K562 (cell line): ENCODE measurements around the gene ADAM15. TPM values are rescaled to one million over a fixed set of nuclear protein-coding genes. Genes with fewer than 3 reads are reported as not detected.

Source experiments
- SP2 ChIP-seq: IDR thresholded peaks from 2 replicates; pipeline ENCODE4 v1.6.1; 2011; ENCODE audit warnings: mild to moderate bottlenecking, low read depth, low read length, moderate library complexity; ENCODE audit not compliant: poor library complexity, severe bottlenecking; ENCODE audit errors: extremely low read depth
- SRSF7 ChIP-seq: fragments of 200-400 bp; formaldehyde crosslinking; optimal IDR thresholded peaks from 2 replicates; pipeline ENCODE3; 2017; ENCODE audit warnings: mild to moderate bottlenecking, low read depth, low read length
- THRAP3 ChIP-seq: fragments of 450-650 bp; IDR thresholded peaks from 2 replicates; pipeline ENCODE4 v1.6.1; 2016; ENCODE audit warnings: mild to moderate bottlenecking, inconsistent platforms, borderline replicate concordance
- ZNF24 ChIP-seq: fragments of 450-650 bp; IDR thresholded peaks from 2 replicates; pipeline ENCODE4 v1.6.1; 2016
- ZNF511 ChIP-seq: sonication (generic); formaldehyde crosslinking; IDR thresholded peaks from 2 replicates; pipeline ENCODE4 v1.8.0; 2022; ENCODE audit warnings: mild to moderate bottlenecking, missing genetic modification reagents
- polyA plus RNA-seq, 8 experiments: library from polyadenylated mRNA; depleted of rRNA in 4 of 8; stranded (reverse) in 5 of 8; unstranded in 3 of 8; fragments of >200 nt; fragmentation: Nextera tagmentation in 2 of 8; fragmentation: Illumina TruSeq in 1 of 8; extraction: Ambion mirVana in 2 of 8; extraction: Trizol in 1 of 8; gene quantifications; 2 replicates each; pipeline versions ENCODE4 v1.2.1 to v1.2.3, GENCODE V29; 2011 to 2014; ENCODE audit warnings: inconsistent platforms in 1 of 8, missing spikeins in 1 of 8
- total RNA-seq, 7 experiments: library from RNA; depleted of rRNA in 6 of 7; stranded (reverse); fragments of >200 nt in 6 of 7; fragmentation: Illumina TruSeq in 2 of 7; extraction: Trizol in 2 of 7; gene quantifications; 2 replicates each; pipeline versions ENCODE4 v1.2.1 to v1.2.3, GENCODE V29; 2011 to 2021; ENCODE audit warnings: low replicate concordance in 1 of 7
- TF ChIP-seq, protein P1 (sequence below): fragments of 450-650 bp; formaldehyde crosslinking; IDR thresholded peaks from 2 replicates; pipeline ENCODE4 v1.4.0; 2020; ENCODE audit warnings: mild to moderate bottlenecking, moderate library complexity
- TF ChIP-seq, protein P2 (sequence below): IDR thresholded peaks from 2 replicates; pipeline ENCODE4 v1.6.1; 2011; ENCODE audit not compliant: insufficient read length; ENCODE audit errors: extremely low read depth

ADAM15 gene
- total and polyA plus RNA-seq, 9 of the 15 experiments (the other 6 are each of a cell fraction or from before 2014, with no cell fraction given): 0.69 to 72.3 (median 32.8) TPM

DNA sequence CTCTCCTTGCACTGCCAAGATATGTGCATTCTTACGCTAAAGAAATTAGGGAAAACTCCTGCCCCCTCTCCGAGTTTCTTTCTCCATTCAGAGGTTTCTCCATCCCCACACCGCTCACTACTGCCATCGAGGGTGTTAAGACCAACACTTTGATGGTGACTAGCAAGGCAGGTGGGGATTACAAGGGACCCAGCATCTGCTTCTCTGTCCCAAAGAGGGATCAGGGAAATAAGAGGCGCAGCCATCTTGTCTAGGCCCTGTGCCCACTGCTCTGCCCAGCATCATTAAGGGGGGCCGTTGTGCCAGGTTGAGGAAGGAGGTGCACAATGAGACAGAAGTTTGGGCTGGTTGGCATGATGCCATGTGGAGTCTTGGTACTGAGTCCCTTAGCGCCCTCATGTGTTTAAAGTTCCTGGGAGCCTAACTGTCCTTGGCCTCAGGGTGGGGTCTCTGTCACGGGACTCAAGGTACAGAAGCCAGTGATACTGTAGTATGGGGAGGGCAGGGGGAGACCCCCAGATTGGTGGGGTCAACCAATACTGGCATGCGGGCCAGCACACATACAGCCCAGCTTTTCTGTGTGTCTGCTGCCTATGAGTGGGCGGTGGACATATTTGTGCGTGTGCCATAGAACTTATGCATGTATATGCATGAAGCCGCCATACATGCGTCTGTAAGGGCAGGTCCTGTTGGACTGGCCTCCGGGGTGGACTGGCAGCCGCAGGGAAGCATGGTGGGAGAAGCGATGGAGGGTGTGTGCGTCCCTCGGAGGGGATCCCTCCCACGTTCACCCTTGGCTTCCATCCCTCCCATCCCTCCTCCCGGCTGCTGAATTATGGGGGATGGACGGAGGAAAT is 33.0 kb downstream of the ADAM15 start (continued):
- TF ChIP-seq ZNF511 (CRISPR knock-in tag): no peak
- no peak for TF ChIP-seq SRSF7
- TF ChIP-seq ZNF24: no peak
- TF ChIP-seq, protein P1, sequence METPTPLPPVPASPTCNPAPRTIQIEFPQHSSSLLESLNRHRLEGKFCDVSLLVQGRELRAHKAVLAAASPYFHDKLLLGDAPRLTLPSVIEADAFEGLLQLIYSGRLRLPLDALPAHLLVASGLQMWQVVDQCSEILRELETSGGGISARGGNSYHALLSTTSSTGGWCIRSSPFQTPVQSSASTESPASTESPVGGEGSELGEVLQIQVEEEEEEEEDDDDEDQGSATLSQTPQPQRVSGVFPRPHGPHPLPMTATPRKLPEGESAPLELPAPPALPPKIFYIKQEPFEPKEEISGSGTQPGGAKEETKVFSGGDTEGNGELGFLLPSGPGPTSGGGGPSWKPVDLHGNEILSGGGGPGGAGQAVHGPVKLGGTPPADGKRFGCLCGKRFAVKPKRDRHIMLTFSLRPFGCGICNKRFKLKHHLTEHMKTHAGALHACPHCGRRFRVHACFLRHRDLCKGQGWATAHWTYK (CRISPR knock-in tag): no peak
- no peak for TF ChIP-seq THRAP3
- TF ChIP-seq, protein P2, sequence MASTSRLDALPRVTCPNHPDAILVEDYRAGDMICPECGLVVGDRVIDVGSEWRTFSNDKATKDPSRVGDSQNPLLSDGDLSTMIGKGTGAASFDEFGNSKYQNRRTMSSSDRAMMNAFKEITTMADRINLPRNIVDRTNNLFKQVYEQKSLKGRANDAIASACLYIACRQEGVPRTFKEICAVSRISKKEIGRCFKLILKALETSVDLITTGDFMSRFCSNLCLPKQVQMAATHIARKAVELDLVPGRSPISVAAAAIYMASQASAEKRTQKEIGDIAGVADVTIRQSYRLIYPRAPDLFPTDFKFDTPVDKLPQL: no peak
- TF ChIP-seq SP2: no peak
